Dermis blood vessel endothelial cell (primary cell): Measurements from ENCODE around the gene TTC22. TPM values are rescaled to one million over a fixed set of nuclear protein-coding genes. Genes with fewer than 3 reads are reported as not detected.
A peak's percentile ranks its signal among the peaks of the same experiment; 100 is the strongest.

Source experiments
- DNase-seq: peaks from one replicate; pipeline ENCODE4 v3.0.0; 2010
- total RNA-seq: library from RNA; depleted of rRNA; stranded (reverse); fragments of >200 nt; gene quantifications from 2 replicates; pipeline ENCODE4 v1.2.3, GENCODE V29; 2014

Gene TTC22
- 0.17 TPM in 1 of 2 replicates, not detected in the other for total RNA-seq

GRCh38 chr1:54800899-54801759, at the start of gene TTC22:
Gene TTC22 (minus strand): TSS chr1:54801323. CDS start chr1:54801163, 160 bp downstream.
- DNase-seq = peak; percentile 14

GRCh38 chr1:54850737-54851136, 49.6 kb upstream of the TTC22 start:
- DNase-seq = no peak

GRCh38 chr1:54850069-54850730, 49.1 kb upstream of the TTC22 start:
- DNase-seq = no peak

- no peak for DNase-seq
Observed at GRCh38 chr1:54849219-54850068, 48.3 kb upstream of the TTC22 start.

GRCh38 chr1:54848134-54848948, 47.2 kb upstream of the TTC22 start:
- DNase-seq = no peak

GRCh38 chr1:54846716-54847284, 45.7 kb upstream of the TTC22 start:
- DNase-seq = no peak

GRCh38 chr1:54846301-54846700, 45.2 kb upstream of the TTC22 start:
- DNase-seq = no peak

- DNase-seq = no peak
Observed at GRCh38 chr1:54845772-54846171, 44.6 kb upstream of the TTC22 start.

- DNase-seq = no peak
Observed at GRCh38 chr1:54844564-54844963, 43.4 kb upstream of the TTC22 start.

- no peak for DNase-seq
Observed at GRCh38 chr1:54843449-54843848, 42.3 kb upstream of the TTC22 start.

- no peak for DNase-seq
Observed at GRCh38 chr1:54842963-54843362, 41.8 kb upstream of the TTC22 start.

GRCh38 chr1:54842206-54842915, 41.2 kb upstream of the TTC22 start:
- no peak for DNase-seq

- no peak for DNase-seq
Observed at GRCh38 chr1:54839824-54840223, 38.7 kb upstream of the TTC22 start.

GRCh38 chr1:54838565-54839180, 37.5 kb upstream of the TTC22 start:
- no peak for DNase-seq

GRCh38 chr1:54837002-54837853, 36.1 kb upstream of the TTC22 start:
- no peak for DNase-seq

- DNase-seq = no peak
Observed at GRCh38 chr1:54836594-54836993, 35.5 kb upstream of the TTC22 start.

GRCh38 chr1:54835970-54836369, 34.8 kb upstream of the TTC22 start:
- DNase-seq = no peak

- DNase-seq = no peak
Observed at GRCh38 chr1:54835131-54835898, 34.2 kb upstream of the TTC22 start.

- DNase-seq = no peak
Observed at GRCh38 chr1:54834007-54834541, 33.0 kb upstream of the TTC22 start.
